ENCODE measurements around the gene NOBOX.
A peak's percentile ranks its signal among the peaks of the same experiment; 100 is the strongest.
"Not testable (repeated sequence)": the region's sequence is repeated elsewhere in the genome, so short reads cannot be mapped to it uniquely, and the experiment has no call there.

NOBOX gene

GRCh38 chr7:144391823-144392255 lies 11.7 kb downstream of the NOBOX start:
- H3K9ac ChIP-seq (ENCODE audit: low read depth, low read length): no peak overlapping the region
- H3K4me1 ChIP-seq (ENCODE audit: control insufficient read depth, insufficient read depth, low read length): peaks cover 13% of the 10 kb centered on the region
- H3K4me3 ChIP-seq (ENCODE audit: low read depth, low read length): no peak overlapping the region
- no peaks in the 10 kb centered on the region for H3K36me3 ChIP-seq (ENCODE audit: control insufficient read depth, insufficient read depth, low read length)
- H3K27ac ChIP-seq (ENCODE audit: low read depth, low read length): no peak overlapping the region
- H3K27me3 ChIP-seq (ENCODE audit: control insufficient read depth, insufficient read depth, low read length): no peaks in the 10 kb centered on the region
- no peaks in the 10 kb centered on the region for H3K9me3 ChIP-seq (ENCODE audit: control insufficient read depth, insufficient read depth, low read length)

DNA sequence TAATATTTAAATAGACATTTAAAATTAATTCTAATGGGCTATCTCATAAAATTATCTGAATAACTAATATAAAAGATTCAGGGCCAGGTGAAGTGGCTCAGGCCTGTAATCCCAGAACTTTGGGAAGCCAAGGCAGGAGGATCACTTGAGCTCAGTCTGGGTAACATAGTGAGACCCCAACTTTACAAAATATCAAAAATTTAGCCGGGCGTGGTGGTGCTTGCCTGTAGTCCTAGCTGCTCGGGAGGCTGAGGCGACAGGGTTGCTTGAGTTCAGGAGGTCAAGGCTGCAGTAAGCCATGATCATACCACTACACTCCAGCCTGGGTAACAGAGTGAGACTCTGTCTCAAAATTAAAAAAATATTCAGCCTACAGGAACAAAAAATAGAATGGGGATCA lies 12.5 kb downstream of the NOBOX start:
- no peaks in the 10 kb centered on the region for H3K36me3 ChIP-seq (ENCODE audit: control insufficient read depth, insufficient read depth, low read length)
- no peaks in the 10 kb centered on the region for H3K9me3 ChIP-seq (ENCODE audit: control insufficient read depth, insufficient read depth, low read length)
- peaks cover 13% of the 10 kb centered on the region for H3K4me1 ChIP-seq (ENCODE audit: control insufficient read depth, insufficient read depth, low read length)
- H3K27me3 ChIP-seq (ENCODE audit: control insufficient read depth, insufficient read depth, low read length): no peaks in the 10 kb centered on the region
- no peak overlapping the region for H3K4me3 ChIP-seq (ENCODE audit: low read depth, low read length)
- H3K9ac ChIP-seq (ENCODE audit: low read depth, low read length): no peak overlapping the region
- H3K27ac ChIP-seq (ENCODE audit: low read depth, low read length): no peak overlapping the region

DNA sequence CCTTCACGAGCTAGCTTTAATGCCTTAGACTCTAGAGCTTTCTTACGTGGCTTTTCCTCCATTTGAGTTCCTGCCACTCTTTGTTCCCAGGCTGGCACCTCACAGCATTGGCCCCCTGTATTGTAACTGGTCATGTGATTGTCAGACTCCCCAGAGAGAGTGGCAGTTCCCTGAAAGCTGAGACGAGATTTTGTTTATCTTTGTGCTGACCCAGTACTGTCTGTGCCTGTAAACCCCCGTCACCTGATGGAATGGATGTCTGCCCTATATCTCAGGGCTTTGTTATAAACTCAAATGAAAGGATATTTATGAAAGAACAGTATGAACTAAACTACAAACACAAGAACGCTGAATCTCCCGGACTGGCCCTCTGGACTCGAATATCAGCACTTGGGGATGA lies 13.0 kb downstream of the NOBOX start:
- Histone ChIP-seq H3K4me3 (ENCODE audit: low read depth, low read length) (no peak overlapping the region), H3K27ac (ENCODE audit: low read depth, low read length) (no peak overlapping the region), H3K36me3 (ENCODE audit: control insufficient read depth, insufficient read depth, low read length) (no peaks in the 10 kb centered on the region), H3K4me1 (ENCODE audit: control insufficient read depth, insufficient read depth, low read length) (peaks cover 13% of the 10 kb centered on the region), H3K27me3 (ENCODE audit: control insufficient read depth, insufficient read depth, low read length) (no peaks in the 10 kb centered on the region), H3K9ac (ENCODE audit: low read depth, low read length) (no peak overlapping the region; the same call in 1 of the 2 replicates), H3K9me3 (ENCODE audit: control insufficient read depth, insufficient read depth, low read length) (no peaks in the 10 kb centered on the region)

- Histone ChIP-seq H3K9ac (ENCODE audit: low read depth, low read length) (no peak overlapping the region), H3K4me3 (ENCODE audit: low read depth, low read length) (no peak overlapping the region), H3K27me3 (ENCODE audit: control insufficient read depth, insufficient read depth, low read length) (no peaks in the 10 kb centered on the region), H3K27ac (ENCODE audit: low read depth, low read length) (peak overlapping the region; percentile 57), H3K36me3 (ENCODE audit: control insufficient read depth, insufficient read depth, low read length) (no peaks in the 10 kb centered on the region), H3K9me3 (ENCODE audit: control insufficient read depth, insufficient read depth, low read length) (no peaks in the 10 kb centered on the region), H3K4me1 (ENCODE audit: control insufficient read depth, insufficient read depth, low read length) (peaks cover 25% of the 10 kb centered on the region)
Measured at GRCh38 chr7:144388950-144389349, 14.5 kb downstream of the NOBOX start.

GRCh38 chr7:144386741-144387140 lies 16.8 kb downstream of the NOBOX start:
- no peak overlapping the region for H3K4me3 ChIP-seq (ENCODE audit: low read depth, low read length)
- no peaks in the 10 kb centered on the region for H3K27me3 ChIP-seq (ENCODE audit: control insufficient read depth, insufficient read depth, low read length)
- H3K9ac ChIP-seq (ENCODE audit: low read depth, low read length): no peak overlapping the region
- peaks cover 25% of the 10 kb centered on the region for H3K4me1 ChIP-seq (ENCODE audit: control insufficient read depth, insufficient read depth, low read length)
- no peaks in the 10 kb centered on the region for H3K36me3 ChIP-seq (ENCODE audit: control insufficient read depth, insufficient read depth, low read length)
- no peak overlapping the region for H3K27ac ChIP-seq (ENCODE audit: low read depth, low read length)
- H3K9me3 ChIP-seq (ENCODE audit: control insufficient read depth, insufficient read depth, low read length): no peaks in the 10 kb centered on the region

GRCh38 chr7:144384555-144385245 lies 18.8 kb downstream of the NOBOX start:
- Histone ChIP-seq H3K36me3 (ENCODE audit: control insufficient read depth, insufficient read depth, low read length) (peaks cover 17% of the 10 kb centered on the region), H3K9ac (ENCODE audit: low read depth, low read length) (0 out of 2 replicates have a peak overlapping the region, but pooled peaks have one; percentile 0), H3K9me3 (ENCODE audit: control insufficient read depth, insufficient read depth, low read length) (no peaks in the 10 kb centered on the region), H3K27me3 (ENCODE audit: control insufficient read depth, insufficient read depth, low read length) (no peaks in the 10 kb centered on the region), H3K27ac (ENCODE audit: low read depth, low read length) (peak overlapping the region; percentile 57), H3K4me3 (ENCODE audit: low read depth, low read length) (no peak overlapping the region), H3K4me1 (ENCODE audit: control insufficient read depth, insufficient read depth, low read length) (peaks cover 21% of the 10 kb centered on the region)

DNA sequence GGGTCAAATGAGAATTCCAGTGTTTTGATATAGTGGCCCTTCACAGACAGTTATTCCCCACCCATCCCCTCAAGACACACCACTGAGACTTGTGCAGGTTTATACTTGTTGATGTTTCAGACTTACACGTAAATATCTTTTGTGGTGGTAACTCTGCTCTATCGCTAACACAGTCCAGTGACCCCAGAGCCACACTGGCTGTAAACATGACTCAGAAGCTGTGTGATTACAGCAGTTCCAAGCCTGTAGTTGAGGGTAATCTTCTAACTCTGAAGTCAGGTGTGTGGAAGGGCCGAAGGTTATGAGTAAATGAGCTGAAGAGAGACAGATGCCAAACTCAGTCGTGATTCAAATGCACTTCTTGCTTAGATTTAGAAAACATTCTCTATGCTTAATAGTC lies 19.4 kb downstream of the NOBOX start:
- peaks cover 22% of the 10 kb centered on the region for H3K36me3 ChIP-seq (ENCODE audit: control insufficient read depth, insufficient read depth, low read length)
- H3K9ac ChIP-seq (ENCODE audit: low read depth, low read length): no peak overlapping the region
- H3K4me3 ChIP-seq (ENCODE audit: low read depth, low read length): no peak overlapping the region
- peak overlapping the region; percentile 57 for H3K27ac ChIP-seq (ENCODE audit: low read depth, low read length)
- H3K4me1 ChIP-seq (ENCODE audit: control insufficient read depth, insufficient read depth, low read length): peaks cover 18% of the 10 kb centered on the region
- no peaks in the 10 kb centered on the region for H3K27me3 ChIP-seq (ENCODE audit: control insufficient read depth, insufficient read depth, low read length)
- H3K9me3 ChIP-seq (ENCODE audit: control insufficient read depth, insufficient read depth, low read length): no peaks in the 10 kb centered on the region

DNA sequence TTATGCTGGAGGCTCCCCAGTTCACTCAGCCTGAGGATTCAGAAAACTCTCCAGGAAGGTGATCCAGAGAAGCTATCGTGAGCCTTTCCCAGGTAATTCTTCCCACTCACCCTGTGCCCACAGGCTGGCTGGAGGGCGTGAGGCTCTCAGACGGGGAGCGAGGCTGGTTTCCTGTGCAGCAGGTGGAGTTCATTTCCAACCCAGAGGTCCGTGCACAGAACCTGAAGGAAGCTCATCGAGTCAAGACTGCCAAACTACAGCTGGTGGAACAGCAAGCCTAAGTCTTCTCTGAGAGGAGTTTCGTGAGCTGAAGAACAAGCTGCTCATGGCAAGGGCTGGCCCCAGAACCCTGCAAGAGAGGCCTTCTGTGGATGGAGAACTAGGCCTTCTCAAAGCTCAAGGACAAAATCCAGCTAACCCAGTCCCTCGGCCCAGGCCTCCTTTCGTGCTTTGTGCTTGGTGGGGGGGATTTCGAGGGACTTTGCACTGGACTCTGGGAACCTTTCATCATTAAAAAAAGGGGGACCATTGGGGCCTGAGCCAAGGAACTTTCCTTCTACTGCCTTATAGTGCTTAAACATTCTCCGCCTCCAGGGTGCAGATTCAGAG lies 23.6 kb downstream of the NOBOX start:
- H3K9ac ChIP-seq (ENCODE audit: low read depth, low read length): no peak overlapping the region
- H3K36me3 ChIP-seq (ENCODE audit: control insufficient read depth, insufficient read depth, low read length): peaks cover 41% of the 10 kb centered on the region
- H3K4me3 ChIP-seq (ENCODE audit: low read depth, low read length): no peak overlapping the region
- no peak overlapping the region for H3K27ac ChIP-seq (ENCODE audit: low read depth, low read length)
- no peaks in the 10 kb centered on the region for H3K9me3 ChIP-seq (ENCODE audit: control insufficient read depth, insufficient read depth, low read length)
- H3K27me3 ChIP-seq (ENCODE audit: control insufficient read depth, insufficient read depth, low read length): no peaks in the 10 kb centered on the region
- H3K4me1 ChIP-seq (ENCODE audit: control insufficient read depth, insufficient read depth, low read length): peaks cover 9% of the 10 kb centered on the region

- Histone ChIP-seq H3K9me3 (ENCODE audit: control insufficient read depth, insufficient read depth, low read length) (no peaks in the 10 kb centered on the region), H3K9ac (ENCODE audit: low read depth, low read length) (no peak overlapping the region), H3K27ac (ENCODE audit: low read depth, low read length) (no peak overlapping the region), H3K4me3 (ENCODE audit: low read depth, low read length) (no peak overlapping the region), H3K36me3 (ENCODE audit: control insufficient read depth, insufficient read depth, low read length) (peaks cover 41% of the 10 kb centered on the region), H3K4me1 (ENCODE audit: control insufficient read depth, insufficient read depth, low read length) (no peaks in the 10 kb centered on the region), H3K27me3 (ENCODE audit: control insufficient read depth, insufficient read depth, low read length) (no peaks in the 10 kb centered on the region)
Measured at GRCh38 chr7:144378651-144379050, 24.8 kb downstream of the NOBOX start.

DNA sequence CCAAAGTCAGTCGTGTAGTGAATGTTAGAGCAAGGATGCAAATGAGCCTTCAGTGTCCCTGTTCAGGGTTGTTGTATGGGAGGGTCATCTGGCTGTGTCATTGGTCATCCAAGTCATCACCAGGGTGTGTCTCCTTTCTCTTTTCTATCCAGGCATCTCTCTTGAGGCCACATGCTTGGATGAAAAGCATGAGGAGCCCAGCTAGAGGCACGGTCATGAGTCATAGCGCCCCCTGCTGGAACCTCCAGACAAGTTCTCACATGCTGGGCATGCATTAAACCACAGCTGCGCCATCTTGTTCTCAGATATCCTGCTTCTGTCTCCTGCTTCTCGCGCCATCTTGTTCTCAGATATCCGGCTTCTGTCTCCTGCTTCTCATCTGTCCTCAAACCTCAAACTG lies 34.3 kb downstream of the NOBOX start:
- not testable (repeated sequence) for H3K27me3 ChIP-seq (ENCODE audit: control insufficient read depth, insufficient read depth, low read length); H3K36me3 ChIP-seq (ENCODE audit: control insufficient read depth, insufficient read depth, low read length); H3K27ac ChIP-seq (ENCODE audit: low read depth, low read length); H3K4me1 ChIP-seq (ENCODE audit: control insufficient read depth, insufficient read depth, low read length); H3K4me3 ChIP-seq (ENCODE audit: low read depth, low read length); H3K9me3 ChIP-seq (ENCODE audit: control insufficient read depth, insufficient read depth, low read length); H3K9ac ChIP-seq (ENCODE audit: low read depth, low read length)

GRCh38 chr7:144367250-144367649 lies 36.2 kb downstream of the NOBOX start:
- H3K27me3 ChIP-seq (ENCODE audit: control insufficient read depth, insufficient read depth, low read length): not testable (repeated sequence)

More at GRCh38 chr7:144367250-144367649, 36.2 kb downstream of the NOBOX start:
- H3K4me1 ChIP-seq (ENCODE audit: control insufficient read depth, insufficient read depth, low read length); H3K9ac ChIP-seq (ENCODE audit: low read depth, low read length); H3K4me3 ChIP-seq (ENCODE audit: low read depth, low read length); H3K9me3 ChIP-seq (ENCODE audit: control insufficient read depth, insufficient read depth, low read length); H3K27ac ChIP-seq (ENCODE audit: low read depth, low read length); H3K36me3 ChIP-seq (ENCODE audit: control insufficient read depth, insufficient read depth, low read length): not testable (repeated sequence)

All from HUES48 (cell line).